ENCODE data around the gene GLB1L. TPM values are rescaled to one million over a fixed set of nuclear protein-coding genes. Genes with fewer than 3 reads are reported as not detected.

The GLB1L gene
- total RNA-seq, 1 donor from 2014 or later: 1.8 TPM

GRCh38 chr2:219270055-219270372, 24.8 kb upstream of the GLB1L start:
- no peak for TF ChIP-seq CTCF (IDR thresholded peaks at IDR 0.05)
- intact Hi-C loops (cut with DNase I): loop anchor here (10.0 kb wide), 1 partner anchor 275 kb away; the partner anchor contains the start of genes CHPF and TMEM198

GRCh38 chr2:219269362-219270054, 24.3 kb upstream of the GLB1L start:
- intact Hi-C loops (cut with DNase I): loop anchor here (10.0 kb wide), 1 partner anchor 275 kb away; the partner anchor contains the start of genes CHPF and TMEM198
- H3K4me1 ChIP-seq: peaks cover 7 to 10% of the 10 kb centered on the region in 2 donors
- no peaks in the 10 kb centered on the region for H3K36me3 ChIP-seq
- H3K4me3 ChIP-seq: no peak overlapping the region
- H3K27ac ChIP-seq: no peak overlapping the region
- H3K27me3 ChIP-seq: no peaks in the 10 kb centered on the region
- no peak for TF ChIP-seq CTCF (IDR thresholded peaks at IDR 0.05)
- DNase-seq (ENCODE audit: low spot score in 2 of 2): peak in 1 of 2 donors; percentile 64
- no peaks in the 10 kb centered on the region for H3K9me3 ChIP-seq

More at GRCh38 chr2:219270055-219270372, 24.8 kb upstream of the GLB1L start:
- Histone ChIP-seq H3K27me3 (no peaks in the 10 kb centered on the region), H3K9me3 (no peaks in the 10 kb centered on the region), H3K36me3 (no peaks in the 10 kb centered on the region), H3K4me1 (peaks cover 7 to 10% of the 10 kb centered on the region in 2 donors), H3K4me3 (no peak overlapping the region), H3K27ac (no peak overlapping the region)
- DNase-seq (ENCODE audit: low spot score in 2 of 2): no peak

GRCh38 chr2:219268294-219268693, 23.1 kb upstream of the GLB1L start:
- no peak for DNase-seq (ENCODE audit: low spot score in 2 of 2)
- Histone ChIP-seq H3K27me3 (no peaks in the 10 kb centered on the region), H3K4me3 (no peak overlapping the region), H3K4me1 (no peaks in the 10 kb centered on the region), H3K27ac (no peak overlapping the region), H3K36me3 (no peaks in the 10 kb centered on the region), H3K9me3 (no peaks in the 10 kb centered on the region)
- TF ChIP-seq CTCF (IDR thresholded peaks at IDR 0.05): no peak
- intact Hi-C loops (cut with DNase I): no loop called here

GRCh38 chr2:219266886-219267285, 21.6 kb upstream of the GLB1L start:
- no peaks in the 10 kb centered on the region for H3K27me3 ChIP-seq
- no peak overlapping the region for H3K27ac ChIP-seq
- intact Hi-C loops (cut with DNase I): no loop called here
- H3K9me3 ChIP-seq: no peaks in the 10 kb centered on the region
- no peaks in the 10 kb centered on the region for H3K4me1 ChIP-seq
- H3K36me3 ChIP-seq: no peaks in the 10 kb centered on the region
- TF ChIP-seq CTCF (IDR thresholded peaks at IDR 0.05): no peak
- H3K4me3 ChIP-seq: no peak overlapping the region
- DNase-seq (ENCODE audit: low spot score in 2 of 2): no peak

GRCh38 chr2:219266232-219266631, 21.0 kb upstream of the GLB1L start:
- Histone ChIP-seq H3K9me3 (no peaks in the 10 kb centered on the region), H3K27ac (no peak overlapping the region), H3K36me3 (no peaks in the 10 kb centered on the region), H3K4me1 (no peaks in the 10 kb centered on the region), H3K4me3 (no peak overlapping the region), H3K27me3 (no peaks in the 10 kb centered on the region)
- intact Hi-C loops (cut with DNase I): no loop called here
- DNase-seq (ENCODE audit: low spot score in 2 of 2): no peak
- no peak for TF ChIP-seq CTCF (IDR thresholded peaks at IDR 0.05)
